ENCODE measurements around the gene PM20D1. TPM values are rescaled to one million over a fixed set of nuclear protein-coding genes. Genes with fewer than 3 reads are reported as not detected.

PM20D1 gene
- total RNA-seq, 2 donors from 2014 or later = 13.0 to 103 TPM

DNA sequence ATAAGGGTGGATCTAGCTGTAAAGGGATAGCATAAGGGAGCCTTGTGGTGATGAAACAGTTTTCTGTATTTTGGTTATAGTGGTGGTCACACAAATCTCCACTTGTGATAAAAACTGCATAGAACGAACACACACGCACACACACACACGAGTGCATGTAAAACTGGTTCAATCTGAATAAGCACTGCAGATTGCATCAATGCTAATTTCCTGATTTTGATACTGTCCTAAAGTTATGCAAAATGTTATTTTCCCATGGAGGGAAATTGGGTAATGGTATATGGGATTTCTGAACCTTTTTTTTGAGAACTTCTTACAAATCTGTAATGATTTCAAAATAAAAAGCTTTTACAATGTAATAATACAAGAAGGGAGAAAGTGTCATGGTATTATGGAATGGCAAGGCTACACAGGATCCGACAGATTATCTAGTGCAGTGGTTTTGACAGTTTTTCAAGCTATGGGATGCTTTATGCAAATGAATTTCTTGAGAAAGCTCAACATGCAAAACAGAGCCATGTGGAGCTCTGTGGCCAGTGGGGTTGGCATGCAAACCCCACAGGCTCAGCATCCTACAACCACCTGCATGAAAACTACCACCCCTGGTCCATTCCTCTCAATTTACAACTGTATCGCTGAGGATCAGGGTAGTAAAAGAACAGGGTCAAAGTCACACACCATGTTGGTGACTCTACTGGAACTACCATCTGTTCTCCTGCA lies 55.8 kb downstream of the PM20D1 start:
- Histone ChIP-seq H3K27ac (no peak overlapping the region), H3K4me3 (no peak overlapping the region), H3K4me1 (peaks cover 11% of the 10 kb centered on the region), H3K9me3 (no peaks in the 10 kb centered on the region), H3K27me3 (no peaks in the 10 kb centered on the region), H3K36me3 (replicated peaks in 1 of 2; ENCODE audit: insufficient read depth in 1 of 2, low read depth in 2 of 2) (peaks cover 27 to 34% of the 10 kb centered on the region in 2 donors)
- 64 to 68% methylated on average over 5 of the region's 5 CpGs for WGBS, 2 donors
- no peak for ATAC-seq
- no peak for DNase-seq
- TF ChIP-seq POLR2A (IDR thresholded peaks at IDR 0.05) = no peak
- TF ChIP-seq, protein P1, sequence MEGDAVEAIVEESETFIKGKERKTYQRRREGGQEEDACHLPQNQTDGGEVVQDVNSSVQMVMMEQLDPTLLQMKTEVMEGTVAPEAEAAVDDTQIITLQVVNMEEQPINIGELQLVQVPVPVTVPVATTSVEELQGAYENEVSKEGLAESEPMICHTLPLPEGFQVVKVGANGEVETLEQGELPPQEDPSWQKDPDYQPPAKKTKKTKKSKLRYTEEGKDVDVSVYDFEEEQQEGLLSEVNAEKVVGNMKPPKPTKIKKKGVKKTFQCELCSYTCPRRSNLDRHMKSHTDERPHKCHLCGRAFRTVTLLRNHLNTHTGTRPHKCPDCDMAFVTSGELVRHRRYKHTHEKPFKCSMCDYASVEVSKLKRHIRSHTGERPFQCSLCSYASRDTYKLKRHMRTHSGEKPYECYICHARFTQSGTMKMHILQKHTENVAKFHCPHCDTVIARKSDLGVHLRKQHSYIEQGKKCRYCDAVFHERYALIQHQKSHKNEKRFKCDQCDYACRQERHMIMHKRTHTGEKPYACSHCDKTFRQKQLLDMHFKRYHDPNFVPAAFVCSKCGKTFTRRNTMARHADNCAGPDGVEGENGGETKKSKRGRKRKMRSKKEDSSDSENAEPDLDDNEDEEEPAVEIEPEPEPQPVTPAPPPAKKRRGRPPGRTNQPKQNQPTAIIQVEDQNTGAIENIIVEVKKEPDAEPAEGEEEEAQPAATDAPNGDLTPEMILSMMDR (IDR thresholded peaks at IDR 0.05) = no peak
- intact Hi-C loops (cut with DNase I) = loop anchor here (5.0 kb wide), 1 partner anchor 183 kb away; no protein-coding TSS in a partner anchor

DNA sequence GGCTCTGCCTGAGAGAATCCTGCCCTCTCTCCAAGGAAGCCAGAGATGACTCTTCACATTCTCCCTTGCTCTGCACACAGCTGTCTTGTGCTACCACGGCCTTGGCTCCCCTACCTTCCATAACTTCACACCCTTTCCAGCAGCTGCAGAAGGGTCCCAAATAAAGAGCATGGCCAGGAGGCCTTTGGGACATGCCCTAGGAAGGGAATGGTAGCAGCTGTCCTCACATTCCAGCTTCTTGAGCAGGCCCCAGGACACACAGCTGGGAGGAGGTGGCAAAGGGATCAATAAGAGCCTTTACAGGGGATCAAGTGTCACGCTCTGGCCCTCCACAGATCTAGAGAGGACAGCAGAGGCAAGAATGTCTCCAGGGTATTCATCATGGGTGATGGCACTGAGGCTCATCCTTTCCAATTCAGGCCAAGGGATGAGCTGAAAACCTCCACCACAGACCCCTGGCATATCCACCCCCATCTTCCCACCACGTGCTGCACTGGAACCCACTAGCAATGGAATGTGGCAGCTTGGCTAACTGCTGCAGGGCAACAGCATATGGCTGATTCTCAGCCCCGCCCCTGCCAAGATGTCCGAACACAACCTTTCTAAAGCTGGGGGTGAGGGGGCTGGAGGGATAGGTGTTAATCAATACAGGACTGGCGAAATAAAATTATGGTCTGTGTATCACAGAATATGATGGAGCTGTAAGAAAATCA lies 56.8 kb downstream of the PM20D1 start:
- Histone ChIP-seq H3K27me3 (no peaks in the 10 kb centered on the region), H3K4me3 (no peak overlapping the region), H3K9me3 (no peaks in the 10 kb centered on the region), H3K4me1 (peaks cover under 1% of the 10 kb centered on the region), H3K36me3 (replicated peaks in 1 of 2; ENCODE audit: insufficient read depth in 1 of 2, low read depth in 2 of 2) (peaks cover 21 to 32% of the 10 kb centered on the region in 2 donors), H3K27ac (peak overlapping the region in 1 of 4 donors; percentile 2)
- DNase-seq (no peak), ATAC-seq (no peak)
- WGBS, 2 donors = 49 to 51% methylated on average over 5 to 6 of the region's 6 CpGs
- intact Hi-C loops (cut with DNase I) = loop anchor here (5.0 kb wide), 1 partner anchor 184 kb away; no protein-coding TSS in a partner anchor
- no peak for TF ChIP-seq POLR2A (IDR thresholded peaks at IDR 0.05)
- TF ChIP-seq, protein P1 (IDR thresholded peaks at IDR 0.05) = no peak

DNA sequence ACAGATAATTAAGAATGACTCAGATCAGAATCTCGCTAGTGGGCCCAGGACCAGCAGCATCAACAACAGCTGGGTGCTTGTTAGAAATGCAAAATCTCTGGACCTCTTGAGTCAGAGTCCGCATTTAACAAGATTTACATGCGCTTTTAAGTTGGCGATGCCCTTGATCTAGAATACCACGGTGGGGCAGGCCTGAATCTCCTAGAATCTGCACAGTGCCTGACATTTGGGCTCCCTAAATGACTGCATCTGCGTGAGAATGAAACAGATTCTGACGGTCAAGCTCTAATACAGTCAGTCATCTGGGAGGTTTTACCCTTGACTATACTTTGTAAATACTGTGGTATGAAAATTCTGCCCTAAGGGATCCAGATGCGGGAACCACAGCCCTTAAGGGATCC lies 57.5 kb downstream of the PM20D1 start:
- peak overlapping the region in 1 of 4 donors; percentile 2 for H3K27ac ChIP-seq
- DNase-seq (no peak), ATAC-seq (no peak)
- TF ChIP-seq, protein P1 (IDR thresholded peaks at IDR 0.05) = no peak
- TF ChIP-seq POLR2A (IDR thresholded peaks at IDR 0.05) = no peak
- H3K27me3 ChIP-seq = no peaks in the 10 kb centered on the region
- intact Hi-C loops (cut with DNase I) = loop anchor here (5.0 kb wide), 1 partner anchor 185 kb away; no protein-coding TSS in a partner anchor
- no peaks in the 10 kb centered on the region for H3K4me1 ChIP-seq
- no peaks in the 10 kb centered on the region for H3K9me3 ChIP-seq
- H3K4me3 ChIP-seq = no peak overlapping the region
- peaks cover 20 to 32% of the 10 kb centered on the region in 2 donors for H3K36me3 ChIP-seq (replicated peaks in 1 of 2; ENCODE audit: insufficient read depth in 1 of 2, low read depth in 2 of 2)
- WGBS, 2 donors = 73 to 74% methylated on average over 8 of the region's 8 CpGs

DNA sequence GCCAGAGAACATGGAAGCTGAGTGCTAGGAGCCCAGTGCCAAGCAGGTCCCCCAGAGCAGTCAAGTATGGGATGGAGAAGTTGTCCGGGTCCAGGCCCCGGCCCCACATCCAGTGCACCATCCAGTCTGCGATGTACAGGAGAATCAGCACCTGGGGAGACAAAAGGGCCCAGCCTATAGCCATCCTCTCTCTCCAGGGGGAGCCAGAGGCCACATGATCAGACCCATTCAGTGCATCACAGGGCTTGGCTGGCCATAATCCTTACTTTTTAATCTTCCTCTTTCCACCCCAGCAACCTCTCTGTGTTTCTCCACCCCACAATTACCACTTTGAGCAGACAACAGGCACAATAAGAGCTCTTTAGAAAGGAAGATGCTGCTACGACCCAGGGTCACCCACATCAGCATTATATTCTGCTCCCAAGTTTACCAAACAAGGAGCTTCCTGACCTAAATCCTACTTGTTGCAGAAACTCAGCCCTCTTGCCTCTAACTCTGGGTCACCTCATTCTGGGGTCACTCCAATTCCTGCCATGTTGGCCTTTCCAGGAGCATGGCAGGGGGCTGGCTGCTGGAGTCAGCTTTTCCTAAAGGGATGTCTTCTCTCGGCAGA lies 58.3 kb downstream of the PM20D1 start:
- ATAC-seq = peak; percentile 86
- TF ChIP-seq, protein P1 (IDR thresholded peaks at IDR 0.05) = peak; percentile 62 to 89 (median 85)
- no peak for TF ChIP-seq POLR2A (IDR thresholded peaks at IDR 0.05)
- peaks cover 13 to 27% of the 10 kb centered on the region in 2 donors for H3K36me3 ChIP-seq (replicated peaks in 1 of 2; ENCODE audit: insufficient read depth in 1 of 2, low read depth in 2 of 2)
- 65 to 69% methylated on average over 5 of the region's 5 CpGs for WGBS, 2 donors
- no peaks in the 10 kb centered on the region for H3K4me1 ChIP-seq
- DNase-seq = peak; percentile 69 to 79 (median 76)
- no peaks in the 10 kb centered on the region for H3K9me3 ChIP-seq
- H3K27ac ChIP-seq = no peak overlapping the region
- intact Hi-C loops (cut with DNase I) = loop anchor here (5.0 kb wide), 1 partner anchor 186 kb away; no protein-coding TSS in a partner anchor
- no peak overlapping the region for H3K4me3 ChIP-seq
- no peaks in the 10 kb centered on the region for H3K27me3 ChIP-seq

Data from body of pancreas (tissue), 4 donors.